ENCODE data around the gene ZNF670.

The ZNF670 gene

DNA sequence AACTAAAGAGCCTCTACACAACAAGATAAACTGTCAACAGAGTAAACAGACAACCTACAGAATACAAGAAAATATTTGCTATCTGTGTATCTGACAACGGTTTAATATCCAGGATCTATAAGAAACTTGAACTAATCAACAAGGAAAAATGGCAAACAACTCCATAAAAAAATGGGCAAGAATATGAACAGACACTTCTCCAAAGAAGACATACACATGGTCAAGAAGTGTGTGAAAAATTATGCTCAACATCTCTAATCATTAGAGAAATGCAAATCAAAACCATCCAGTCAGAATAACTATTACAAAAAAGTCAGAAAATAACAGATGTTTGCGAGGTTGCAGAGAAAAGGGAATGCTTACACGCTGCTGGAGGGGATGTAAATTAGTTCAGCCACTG is 8.0 kb downstream of the ZNF670 start:
- Histone ChIP-seq H4K20me1 (ENCODE audit: insufficient read depth, low read length) (0 out of 2 replicates have a peak, but pooled peaks cover 4% of the 10 kb centered on the region), H3K79me2 (ENCODE audit: insufficient read depth, low read length) (peaks cover 88% of the 10 kb centered on the region), H2AFZ (ENCODE audit: low read depth, low read length) (no peak overlapping the region), H3K4me2 (ENCODE audit: insufficient read depth, low read length) (no peak overlapping the region), H3K4me3 (ENCODE audit: low read depth in 1 of 2, low read length in 2 of 2) (no peak overlapping the region), H3K27ac (ENCODE audit: low read length) (no peak overlapping the region), H3K36me3 (ENCODE audit: insufficient read depth, low read length) (peaks cover 9% of the 10 kb centered on the region), H3K4me1 (ENCODE audit: insufficient read depth, low read length) (no peaks in the 10 kb centered on the region), H3K27me3 (ENCODE audit: insufficient read depth, low read length, poor library complexity) (no peaks in the 10 kb centered on the region), H3K9ac (ENCODE audit: low read depth, low read length) (no peak overlapping the region), H3K9me3 (ENCODE audit: insufficient read depth, low read length, severe bottlenecking) (peaks cover 10% of the 10 kb centered on the region)
- DNase-seq: no peak
- TF ChIP-seq, protein P1, sequence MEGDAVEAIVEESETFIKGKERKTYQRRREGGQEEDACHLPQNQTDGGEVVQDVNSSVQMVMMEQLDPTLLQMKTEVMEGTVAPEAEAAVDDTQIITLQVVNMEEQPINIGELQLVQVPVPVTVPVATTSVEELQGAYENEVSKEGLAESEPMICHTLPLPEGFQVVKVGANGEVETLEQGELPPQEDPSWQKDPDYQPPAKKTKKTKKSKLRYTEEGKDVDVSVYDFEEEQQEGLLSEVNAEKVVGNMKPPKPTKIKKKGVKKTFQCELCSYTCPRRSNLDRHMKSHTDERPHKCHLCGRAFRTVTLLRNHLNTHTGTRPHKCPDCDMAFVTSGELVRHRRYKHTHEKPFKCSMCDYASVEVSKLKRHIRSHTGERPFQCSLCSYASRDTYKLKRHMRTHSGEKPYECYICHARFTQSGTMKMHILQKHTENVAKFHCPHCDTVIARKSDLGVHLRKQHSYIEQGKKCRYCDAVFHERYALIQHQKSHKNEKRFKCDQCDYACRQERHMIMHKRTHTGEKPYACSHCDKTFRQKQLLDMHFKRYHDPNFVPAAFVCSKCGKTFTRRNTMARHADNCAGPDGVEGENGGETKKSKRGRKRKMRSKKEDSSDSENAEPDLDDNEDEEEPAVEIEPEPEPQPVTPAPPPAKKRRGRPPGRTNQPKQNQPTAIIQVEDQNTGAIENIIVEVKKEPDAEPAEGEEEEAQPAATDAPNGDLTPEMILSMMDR (IDR thresholded peaks at IDR 0.05; ENCODE audit: borderline replicate concordance, extremely low read depth, low read length, poor library complexity, severe bottlenecking): no peak
- no peak for TF ChIP-seq EZH2 (IDR thresholded peaks at IDR 0.05; ENCODE audit: borderline replicate concordance, low read depth, low read length, severe bottlenecking)
- ATAC-seq (ENCODE audit: insufficient read depth, low read depth): no peak

DNA sequence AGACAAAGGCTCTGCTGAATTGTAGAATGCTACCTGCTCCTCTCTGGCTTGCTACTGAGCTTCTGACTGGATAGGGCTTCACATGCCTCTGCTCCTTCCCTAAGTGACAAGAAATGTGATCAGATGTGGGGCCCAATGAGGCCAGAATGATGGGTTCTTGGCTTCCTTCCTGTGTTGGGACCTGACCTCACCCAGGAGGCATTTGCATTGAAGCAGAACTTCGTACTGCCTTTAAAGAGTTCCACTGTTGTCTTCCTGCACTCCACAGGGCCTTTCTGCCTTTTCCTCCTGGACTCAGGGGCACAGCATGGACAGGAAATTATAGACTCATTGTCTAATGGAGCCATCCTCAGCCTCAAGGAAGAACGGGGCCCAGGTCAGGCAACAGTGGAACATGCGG is 14.3 kb downstream of the ZNF670 start:
- H3K9ac ChIP-seq (ENCODE audit: low read depth, low read length): no peak overlapping the region
- H3K4me2 ChIP-seq (ENCODE audit: insufficient read depth, low read length): no peak overlapping the region
- DNase-seq: no peak
- H2AFZ ChIP-seq (ENCODE audit: low read depth, low read length): no peak overlapping the region
- H3K4me3 ChIP-seq (ENCODE audit: low read depth in 1 of 2, low read length in 2 of 2): no peak overlapping the region
- H3K79me2 ChIP-seq (ENCODE audit: insufficient read depth, low read length): peaks cover 79% of the 10 kb centered on the region
- no peaks in the 10 kb centered on the region for H3K27me3 ChIP-seq (ENCODE audit: insufficient read depth, low read length, poor library complexity)
- H3K27ac ChIP-seq (ENCODE audit: low read length): no peak overlapping the region
- TF ChIP-seq, protein P1 (IDR thresholded peaks at IDR 0.05; ENCODE audit: borderline replicate concordance, extremely low read depth, low read length, poor library complexity, severe bottlenecking): no peak
- TF ChIP-seq EZH2 (IDR thresholded peaks at IDR 0.05; ENCODE audit: borderline replicate concordance, low read depth, low read length, severe bottlenecking): no peak
- H3K9me3 ChIP-seq (ENCODE audit: insufficient read depth, low read length, severe bottlenecking): peaks cover 3% of the 10 kb centered on the region
- ATAC-seq (ENCODE audit: insufficient read depth, low read depth): no peak
- H3K36me3 ChIP-seq (ENCODE audit: insufficient read depth, low read length): no peaks in the 10 kb centered on the region
- H3K4me1 ChIP-seq (ENCODE audit: insufficient read depth, low read length): no peaks in the 10 kb centered on the region
- peaks cover 21% of the 10 kb centered on the region; the same call in 1 of the 2 replicates for H4K20me1 ChIP-seq (ENCODE audit: insufficient read depth, low read length)

DNA sequence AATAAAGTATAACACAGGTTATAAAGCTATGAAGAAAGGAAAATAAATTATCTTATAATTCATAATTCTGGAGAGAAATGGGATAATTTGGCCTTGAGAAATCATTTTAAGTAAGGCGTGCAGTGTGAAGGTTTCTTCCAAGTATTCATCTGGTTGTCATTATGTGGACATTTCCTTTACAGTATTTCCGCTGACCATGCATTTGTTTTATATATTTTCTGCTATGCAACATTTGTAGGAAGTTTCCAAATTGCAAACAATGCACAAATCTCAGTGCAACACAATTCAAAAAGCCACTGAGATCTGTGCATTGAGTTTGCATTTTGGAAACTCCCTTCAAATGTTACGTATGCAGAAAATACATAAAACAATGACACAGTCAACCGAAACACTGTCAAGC is 17.8 kb downstream of the ZNF670 start:
- Histone ChIP-seq H3K4me3 (ENCODE audit: low read depth in 1 of 2, low read length in 2 of 2) (no peak overlapping the region), H3K27me3 (ENCODE audit: insufficient read depth, low read length, poor library complexity) (no peaks in the 10 kb centered on the region), H3K9ac (ENCODE audit: low read depth, low read length) (no peak overlapping the region), H3K4me1 (ENCODE audit: insufficient read depth, low read length) (peaks cover 15% of the 10 kb centered on the region), H3K9me3 (ENCODE audit: insufficient read depth, low read length, severe bottlenecking) (peaks cover 22% of the 10 kb centered on the region), H3K27ac (ENCODE audit: low read length) (no peak overlapping the region), H2AFZ (ENCODE audit: low read depth, low read length) (no peak overlapping the region), H3K36me3 (ENCODE audit: insufficient read depth, low read length) (no peaks in the 10 kb centered on the region), H3K79me2 (ENCODE audit: insufficient read depth, low read length) (peaks cover 76% of the 10 kb centered on the region), H3K4me2 (ENCODE audit: insufficient read depth, low read length) (no peak overlapping the region), H4K20me1 (ENCODE audit: insufficient read depth, low read length) (peaks cover 21% of the 10 kb centered on the region; the same call in 1 of the 2 replicates)
- ATAC-seq (ENCODE audit: insufficient read depth, low read depth) (no peak), DNase-seq (no peak)
- TF ChIP-seq, protein P1 (IDR thresholded peaks at IDR 0.05; ENCODE audit: borderline replicate concordance, extremely low read depth, low read length, poor library complexity, severe bottlenecking): no peak
- TF ChIP-seq EZH2 (IDR thresholded peaks at IDR 0.05; ENCODE audit: borderline replicate concordance, low read depth, low read length, severe bottlenecking): no peak

DNA sequence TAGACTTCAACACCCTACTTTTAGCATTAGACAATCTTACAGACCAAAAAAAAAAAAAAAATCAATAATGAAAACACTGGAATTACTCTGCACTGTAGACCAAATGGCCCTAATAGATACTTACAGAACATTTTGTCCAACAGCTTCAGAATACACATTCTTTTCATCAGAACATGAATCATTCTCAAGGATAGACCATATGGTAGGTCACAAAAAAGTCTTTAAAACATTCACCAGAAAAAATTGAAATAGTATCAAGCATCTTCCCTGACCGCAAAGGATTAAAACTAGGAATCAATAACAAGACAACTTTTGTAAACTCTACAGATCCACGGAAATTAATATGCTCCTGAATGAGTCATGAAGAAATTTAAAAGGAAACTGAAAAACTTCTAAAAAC is 22.5 kb downstream of the ZNF670 start:
- H4K20me1 ChIP-seq (ENCODE audit: insufficient read depth, low read length): no peaks in the 10 kb centered on the region
- peaks cover 15% of the 10 kb centered on the region for H3K4me1 ChIP-seq (ENCODE audit: insufficient read depth, low read length)
- ATAC-seq (ENCODE audit: insufficient read depth, low read depth): no peak
- DNase-seq: no peak
- H3K9ac ChIP-seq (ENCODE audit: low read depth, low read length): no peak overlapping the region
- H3K27ac ChIP-seq (ENCODE audit: low read length): no peak overlapping the region
- no peak for TF ChIP-seq EZH2 (IDR thresholded peaks at IDR 0.05; ENCODE audit: borderline replicate concordance, low read depth, low read length, severe bottlenecking)
- TF ChIP-seq, protein P1 (IDR thresholded peaks at IDR 0.05; ENCODE audit: borderline replicate concordance, extremely low read depth, low read length, poor library complexity, severe bottlenecking): no peak
- peaks cover 68% of the 10 kb centered on the region for H3K79me2 ChIP-seq (ENCODE audit: insufficient read depth, low read length)
- peaks cover 9% of the 10 kb centered on the region; the same call in 1 of the 2 replicates for H3K36me3 ChIP-seq (ENCODE audit: insufficient read depth, low read length)
- no peak overlapping the region for H3K4me2 ChIP-seq (ENCODE audit: insufficient read depth, low read length)
- H3K27me3 ChIP-seq (ENCODE audit: insufficient read depth, low read length, poor library complexity): no peaks in the 10 kb centered on the region
- no peak overlapping the region for H2AFZ ChIP-seq (ENCODE audit: low read depth, low read length)
- no peak overlapping the region for H3K4me3 ChIP-seq (ENCODE audit: low read depth in 1 of 2, low read length in 2 of 2)
- peaks cover 62% of the 10 kb centered on the region for H3K9me3 ChIP-seq (ENCODE audit: insufficient read depth, low read length, severe bottlenecking)

All from DND-41 (cell line).